CD14-positive monocyte (primary cell): ENCODE measurements around the gene TRIM42. TPM values are rescaled to one million over a fixed set of nuclear protein-coding genes. Genes with fewer than 3 reads are reported as not detected.

Experiments used
- DNase-seq, 3 donors: peaks; one replicate each; pipeline ENCODE4 v3.0.0-alpha.2; 2011 to 2022
- H2AFZ ChIP-seq: 2 replicates; pipeline ENCODE4 v1.6.0; 2012; ENCODE audit warnings: mild to moderate bottlenecking, low read depth, low read length, inconsistent platforms; ENCODE audit not compliant: insufficient read depth, poor library complexity, severe bottlenecking
- H3K27ac ChIP-seq, 2 donors: 1 replicate in 1 of 2; 2 replicates in 1 of 2; pipeline ENCODE4 v1.5.1; 2012 to 2013; ENCODE audit warnings: low read length in 2 of 2, control low read depth in 1 of 2, inconsistent platforms in 1 of 2, low read depth in 1 of 2, mild to moderate bottlenecking in 1 of 2
- H3K27me3 ChIP-seq, 2 donors: one replicate each; pipeline versions ENCODE4 v1.6.0 to v1.6.1; 2011 to 2013; ENCODE audit warnings: low read length in 2 of 2; ENCODE audit not compliant: control insufficient read depth in 2 of 2, insufficient read depth in 2 of 2
- H3K36me3 ChIP-seq, 2 donors: replicated peaks in 1 of 2; 1 replicate in 1 of 2; 2 replicates in 1 of 2; pipeline versions ENCODE4 v1.5.1 to v1.6.1; 2012 to 2013; ENCODE audit warnings: low read length in 2 of 2, control low read depth in 1 of 2, inconsistent platforms in 1 of 2, mild to moderate bottlenecking in 1 of 2; ENCODE audit not compliant: insufficient read depth in 2 of 2, control insufficient read depth in 1 of 2
- H3K4me1 ChIP-seq, 2 donors: 1 replicate in 1 of 2; 2 replicates in 1 of 2; pipeline versions ENCODE4 v1.5.1 to v1.6.1; 2012 to 2013; ENCODE audit warnings: low read length in 2 of 2, control low read depth in 1 of 2, inconsistent platforms in 1 of 2, mild to moderate bottlenecking in 1 of 2, moderate library complexity in 1 of 2; ENCODE audit not compliant: insufficient read depth in 2 of 2, control insufficient read depth in 1 of 2
- H3K4me2 ChIP-seq: replicated peaks from 2 replicates; pipeline ENCODE3; 2012; ENCODE audit warnings: low read length, moderate library complexity, mild to moderate bottlenecking; ENCODE audit not compliant: poor library complexity, severe bottlenecking; ENCODE audit errors: extremely low read depth
- H3K4me3 ChIP-seq, 3 experiments: fragments of 200-600 bp in 1 of 3; sonication (generic) in 1 of 3; replicated peaks in 1 of 3; 1 replicate in 2 of 3; 2 replicates in 1 of 3; pipeline ENCODE4 v1.5.1; 2011 to 2013; ENCODE audit warnings: low read length in 3 of 3, mild to moderate bottlenecking in 3 of 3, control low read depth in 2 of 3, low read depth in 2 of 3, inconsistent platforms in 1 of 3, moderate library complexity in 1 of 3
- H3K79me2 ChIP-seq: 2 replicates; pipeline ENCODE4 v1.6.0; 2012; ENCODE audit warnings: mild to moderate bottlenecking, control low read depth, inconsistent platforms, low read length, moderate library complexity; ENCODE audit not compliant: insufficient read depth
- H3K9ac ChIP-seq: 2 replicates; pipeline ENCODE4 v1.6.0; 2017; ENCODE audit warnings: low read length, mild to moderate bottlenecking; ENCODE audit not compliant: insufficient read depth, poor library complexity, severe bottlenecking
- H3K9me3 ChIP-seq, 2 donors: replicated peaks in 1 of 2; 1 replicate in 1 of 2; 2 replicates in 1 of 2; pipeline versions ENCODE4 v1.5.1 to v1.6.1; 2012 to 2013; ENCODE audit warnings: low read length in 2 of 2, control low read depth in 1 of 2; ENCODE audit not compliant: control insufficient read depth in 1 of 2, insufficient read depth in 1 of 2
- H4K20me1 ChIP-seq: 2 replicates; pipeline ENCODE4 v1.6.0; 2012; ENCODE audit warnings: mild to moderate bottlenecking, low read length, control low read depth, moderate library complexity; ENCODE audit not compliant: insufficient read depth
- H3K27ac Mint-ChIP-seq, 7 donors: one replicate each; pipeline ENCODE4 v1.8.0; 2020; ENCODE audit warnings: mild to moderate bottlenecking in 7 of 7, mixed read lengths in 7 of 7, moderate library complexity in 6 of 7, inconsistent platforms in 2 of 7
- H3K27me3 Mint-ChIP-seq, 3 donors: one replicate each; pipeline ENCODE4 v1.8.0; 2021 to 2022; ENCODE audit warnings: low read depth in 3 of 3, mild to moderate bottlenecking in 3 of 3, mixed read lengths in 3 of 3, moderate library complexity in 3 of 3, inconsistent platforms in 1 of 3
- H3K36me3 Mint-ChIP-seq, 2 donors: one replicate each; pipeline ENCODE4 v1.8.0; 2020; ENCODE audit warnings: mixed read lengths in 2 of 2, inconsistent platforms in 1 of 2, mild to moderate bottlenecking in 1 of 2
- H3K4me1 Mint-ChIP-seq: one replicate; pipeline ENCODE4 v1.8.0; 2020; ENCODE audit warnings: mild to moderate bottlenecking, mixed read lengths
- H3K4me3 Mint-ChIP-seq, 2 donors: one replicate each; pipeline ENCODE4 v1.8.0; 2020; ENCODE audit warnings: mild to moderate bottlenecking in 2 of 2, mixed read lengths in 2 of 2, moderate library complexity in 1 of 2
- H3K9me3 Mint-ChIP-seq, 7 donors: one replicate each; pipeline ENCODE4 v1.8.0; 2020 to 2022; ENCODE audit warnings: mixed read lengths in 7 of 7, mild to moderate bottlenecking in 6 of 7, moderate library complexity in 6 of 7, inconsistent platforms in 2 of 7
- CTCF ChIP-seq: fragments of 200-600 bp; IDR thresholded peaks from one replicate; pipeline ENCODE4 v1.8.0; 2022; ENCODE audit warnings: antibody characterized with exemption, mild to moderate bottlenecking
- WGBS: methylation state at CpG from one replicate; pipeline ENCODE4 v1.1.5; 2013; ENCODE audit warnings: missing lambda C conversion rate; ENCODE audit not compliant: insufficient coverage; 5-methylcytosine and 5-hydroxymethylcytosine counted together
- intact Hi-C, 2 donors: fragments of 100-400 bp; cut with micrococcal nuclease; formaldehyde crosslinking; loops; one replicate each; pipeline versions ENCODE4 v1.15.0 to v1.15.1; 2023
- polyA plus RNA-seq, 3 donors: library from polyadenylated mRNA; depleted of rRNA in 1 of 3; unstranded in 2 of 3; stranded (reverse) in 1 of 3; fragments of 300-500 nt in 2 of 3; fragments of >200 nt in 1 of 3; fragmentation: Illumina TruSeq in 2 of 3; gene quantifications; 1 replicate in 2 of 3; 2 replicates in 1 of 3; pipeline ENCODE4 v1.2.3, GENCODE V29; 2012 to 2021

Gene TRIM42
- polyA plus RNA-seq, 3 donors, result not detected

DNA sequence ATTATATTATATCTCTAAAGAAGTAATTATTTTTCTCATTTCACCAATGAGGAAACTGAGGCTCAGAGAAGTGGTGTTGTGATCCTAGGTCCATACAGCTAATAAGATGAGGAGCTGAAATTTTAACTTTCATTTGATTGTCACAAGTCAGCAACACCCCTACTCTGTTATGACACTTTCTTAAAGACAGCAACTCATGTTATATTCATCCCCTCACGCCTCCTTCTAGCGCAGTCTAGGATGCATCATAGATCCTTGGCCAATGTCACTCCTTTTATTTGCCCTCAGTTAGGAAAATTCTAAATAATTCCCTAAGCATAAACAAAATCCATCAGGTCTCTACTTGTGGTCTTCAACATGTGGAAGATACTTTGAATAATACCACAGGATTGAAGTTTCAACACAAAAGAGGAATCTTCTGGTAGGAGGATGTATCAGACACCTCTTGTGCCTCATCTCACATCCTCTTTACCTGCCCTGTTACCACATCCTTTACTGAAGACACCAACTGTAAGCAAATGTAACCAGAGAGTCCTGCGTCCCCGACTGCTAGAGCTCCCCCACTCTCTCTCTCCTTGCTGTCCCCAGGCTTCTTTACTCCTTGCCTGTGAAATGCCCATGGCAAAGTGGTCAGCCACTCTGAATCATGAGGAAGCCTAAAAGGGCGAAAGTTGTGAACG lies 53.7 kb downstream of the TRIM42 start:
- Histone ChIP-seq H3K79me2 (no peaks in the 10 kb centered on the region), H3K9me3 (no peaks in the 10 kb centered on the region), H3K4me2 (no peak overlapping the region), H2AFZ (no peak overlapping the region), H3K9ac (no peak overlapping the region), H3K4me3 (no peak overlapping the region), H3K4me1 (no peaks in the 10 kb centered on the region), H3K27me3 (no peaks in the 10 kb centered on the region), H3K27ac (no peak overlapping the region), H4K20me1 (no peaks in the 10 kb centered on the region), H3K36me3 (no peaks in the 10 kb centered on the region)
- no peak overlapping the region for H3K27ac Mint-ChIP-seq
- no peaks in the 10 kb centered on the region for H3K36me3 Mint-ChIP-seq
- no peak for TF ChIP-seq CTCF
- intact Hi-C loops, result loop anchor here in 1 of 2 donors (10.0 kb wide), 1 partner anchor 1307 kb away; no protein-coding TSS in a partner anchor
- H3K9me3 Mint-ChIP-seq, result no peaks in the 10 kb centered on the region
- 88% methylated on average over 5 of the region's 6 CpGs for WGBS
- no peaks in the 10 kb centered on the region for H3K4me1 Mint-ChIP-seq
- no peak overlapping the region for H3K4me3 Mint-ChIP-seq
- DNase-seq, result no peak
- peaks cover 4 to 15% (median 7%) of the 10 kb centered on the region in 3 donors for H3K27me3 Mint-ChIP-seq

GRCh38 chr3:140733623-140734022 lies 55.8 kb downstream of the TRIM42 start:
- Histone ChIP-seq H3K4me2 (no peak overlapping the region), H3K9ac (no peak overlapping the region), H3K79me2 (no peaks in the 10 kb centered on the region), H3K4me3 (no peak overlapping the region), H4K20me1 (no peaks in the 10 kb centered on the region), H3K4me1 (no peaks in the 10 kb centered on the region), H3K36me3 (no peaks in the 10 kb centered on the region), H3K27me3 (no peaks in the 10 kb centered on the region), H2AFZ (no peak overlapping the region), H3K27ac (no peak overlapping the region), H3K9me3 (no peaks in the 10 kb centered on the region)
- DNase-seq, result no peak
- Mint-ChIP-seq H3K4me3 (no peak overlapping the region), H3K27ac (no peak overlapping the region), H3K4me1 (no peaks in the 10 kb centered on the region), H3K36me3 (no peaks in the 10 kb centered on the region), H3K27me3 (peaks cover 6 to 12% (median 9%) of the 10 kb centered on the region in 3 donors), H3K9me3 (no peaks in the 10 kb centered on the region)
- intact Hi-C loops, result loop anchor here in 1 of 2 donors (10.0 kb wide), 1 partner anchor 1309 kb away; no protein-coding TSS in a partner anchor
- TF ChIP-seq CTCF, result no peak
- 94% methylated on average over 2 of the region's 3 CpGs for WGBS
